Neural progenitor cell (in vitro differentiated cells): ENCODE measurements around the gene XRCC3. TPM values are rescaled to one million over a fixed set of nuclear protein-coding genes. Genes with fewer than 3 reads are reported as not detected.

Source experiments
- DNase-seq: peaks from one replicate; pipeline ENCODE4 v3.0.0-alpha.2; 2016; ENCODE audit warnings: low spot score
- H2AFZ ChIP-seq: fragments of 200-600 bp; sonication (generic); replicated peaks from 2 replicates; pipeline ENCODE4 v1.6.1; 2016; ENCODE audit warnings: antibody characterized with exemption
- H3F3A ChIP-seq: fragments of 200-600 bp; sonication (generic); 2 replicates; pipeline ENCODE4 v1.6.1; 2016; ENCODE audit warnings: antibody characterized with exemption, low read depth
- H3K27ac ChIP-seq: fragments of 200-600 bp; sonication (generic); 2 replicates; pipeline ENCODE4 v1.5.1; 2016; ENCODE audit warnings: mild to moderate bottlenecking
- H3K27me3 ChIP-seq: fragments of 200-600 bp; sonication (generic); 2 replicates; pipeline ENCODE4 v1.6.1; 2016; ENCODE audit warnings: mild to moderate bottlenecking, moderate library complexity
- H3K36me3 ChIP-seq: fragments of 200-600 bp; sonication (generic); 2 replicates; pipeline ENCODE4 v1.5.1; 2016
- H3K4me1 ChIP-seq: fragments of 200-600 bp; sonication (generic); 2 replicates; pipeline ENCODE4 v1.6.1; 2016; ENCODE audit warnings: mixed run types
- H3K4me2 ChIP-seq: fragments of 200-600 bp; sonication (generic); 2 replicates; pipeline ENCODE4 v1.6.1; 2016
- H3K4me3 ChIP-seq: fragments of 200-600 bp; sonication (generic); 2 replicates; pipeline ENCODE4 v1.5.1; 2016
- H3K79me2 ChIP-seq: fragments of 200-600 bp; sonication (generic); 2 replicates; pipeline ENCODE4 v1.6.1; 2016; ENCODE audit warnings: low read depth
- H3K9ac ChIP-seq: fragments of 200-600 bp; sonication (generic); 2 replicates; pipeline ENCODE4 v1.6.1; 2016
- H3K9me3 ChIP-seq: fragments of 200-600 bp; sonication (generic); 2 replicates; pipeline ENCODE4 v1.5.1; 2016; ENCODE audit warnings: low read depth
- H4K20me1 ChIP-seq: fragments of 200-600 bp; sonication (generic); 2 replicates; pipeline ENCODE4 v1.6.1; 2016; ENCODE audit warnings: low read depth
- H3K27ac Mint-ChIP-seq: 3 replicates; pipeline ENCODE4 v1.8.0; 2021; ENCODE audit warnings: mixed read lengths
- H3K27me3 Mint-ChIP-seq: 2 replicates; pipeline ENCODE4 v1.8.0; 2022; ENCODE audit warnings: low read depth, mild to moderate bottlenecking, inconsistent platforms, moderate library complexity, mixed read lengths; ENCODE audit not compliant: insufficient read depth
- H3K36me3 Mint-ChIP-seq: 3 replicates; pipeline ENCODE4 v1.8.0; 2021; ENCODE audit warnings: mixed read lengths
- H3K4me1 Mint-ChIP-seq: 3 replicates; pipeline ENCODE4 v1.8.0; 2021; ENCODE audit warnings: mixed read lengths
- H3K4me3 Mint-ChIP-seq: 3 replicates; pipeline ENCODE4 v1.8.0; 2021; ENCODE audit warnings: mild to moderate bottlenecking, moderate library complexity, mixed read lengths
- H3K9me3 Mint-ChIP-seq: 3 replicates; pipeline ENCODE4 v1.8.0; 2020; ENCODE audit warnings: mixed read lengths
- CTCF ChIP-seq: fragments of 200-600 bp; sonication (generic); IDR thresholded peaks from 2 replicates; pipeline ENCODE4 v1.5.1; 2017; ENCODE audit warnings: antibody characterized with exemption, mild to moderate bottlenecking
- EZH2 ChIP-seq: fragments of 200-600 bp; sonication (generic); IDR thresholded peaks from 2 replicates; pipeline ENCODE4 v1.6.1; 2017; ENCODE audit warnings: antibody characterized with exemption, mild to moderate bottlenecking, moderate library complexity
- EZH2phosphoT487 ChIP-seq: fragments of 200-600 bp; sonication (generic); IDR thresholded peaks from 2 replicates; pipeline ENCODE4 v1.6.1; 2017; ENCODE audit warnings: antibody characterized with exemption
- total RNA-seq: library from RNA; depleted of rRNA; stranded (reverse); fragments of >200 nt; gene quantifications from 2 replicates; pipeline ENCODE4 v1.2.3, GENCODE V29; 2015; ENCODE audit warnings: low replicate concordance

Gene XRCC3
- total RNA-seq, 1 donor from 2014 or later = 59.7 TPM

GRCh38 chr14:103728721-103729120 lies 13.5 kb upstream of the XRCC3 start:
- no peak for DNase-seq
- Mint-ChIP-seq H3K4me3 (no peak overlapping the region), H3K36me3 (peaks cover 11% of the 10 kb centered on the region), H3K27ac (no peak overlapping the region), H3K9me3 (no peaks in the 10 kb centered on the region), H3K27me3 (peaks cover 2% of the 10 kb centered on the region), H3K4me1 (no peaks in the 10 kb centered on the region)
- H3K9ac ChIP-seq = no peak overlapping the region
- peaks cover 15% of the 10 kb centered on the region for H3K79me2 ChIP-seq
- no peak for TF ChIP-seq CTCF
- no peak for TF ChIP-seq EZH2
- TF ChIP-seq EZH2phosphoT487 = no peak
- no peaks in the 10 kb centered on the region for H3K27me3 ChIP-seq
- H4K20me1 ChIP-seq = peaks cover 35% of the 10 kb centered on the region
- H3F3A ChIP-seq = no peaks in the 10 kb centered on the region
- H3K9me3 ChIP-seq = no peaks in the 10 kb centered on the region
- H3K4me1 ChIP-seq = no peaks in the 10 kb centered on the region
- no peak overlapping the region for H3K4me3 ChIP-seq
- H3K27ac ChIP-seq = no peak overlapping the region
- no peak overlapping the region for H3K4me2 ChIP-seq
- no peaks in the 10 kb centered on the region for H3K36me3 ChIP-seq
- H2AFZ ChIP-seq = no peak overlapping the region

GRCh38 chr14:103728141-103728540 lies 12.9 kb upstream of the XRCC3 start:
- Histone ChIP-seq H3K9me3 (no peaks in the 10 kb centered on the region), H3K4me2 (no peak overlapping the region), H3K4me3 (no peak overlapping the region), H3F3A (no peaks in the 10 kb centered on the region), H3K4me1 (no peaks in the 10 kb centered on the region), H3K36me3 (no peaks in the 10 kb centered on the region), H4K20me1 (peaks cover 39% of the 10 kb centered on the region), H3K27ac (no peak overlapping the region), H3K9ac (no peak overlapping the region), H3K27me3 (no peaks in the 10 kb centered on the region), H2AFZ (no peak overlapping the region), H3K79me2 (peaks cover 19% of the 10 kb centered on the region)
- Mint-ChIP-seq H3K27me3 (peaks cover 2% of the 10 kb centered on the region), H3K36me3 (peaks cover 11% of the 10 kb centered on the region), H3K4me1 (peaks cover under 1% of the 10 kb centered on the region), H3K9me3 (no peaks in the 10 kb centered on the region), H3K27ac (no peak overlapping the region), H3K4me3 (no peak overlapping the region)
- TF ChIP-seq EZH2phosphoT487 = no peak
- TF ChIP-seq EZH2 = no peak
- TF ChIP-seq CTCF = no peak
- DNase-seq = no peak

- H3K79me2 ChIP-seq = peaks cover 26% of the 10 kb centered on the region
- no peak for DNase-seq
- H3K9ac ChIP-seq = no peak overlapping the region
- Mint-ChIP-seq H3K9me3 (no peaks in the 10 kb centered on the region), H3K4me1 (peaks cover 3% of the 10 kb centered on the region), H3K4me3 (no peak overlapping the region), H3K27ac (no peak overlapping the region), H3K36me3 (peaks cover 7% of the 10 kb centered on the region), H3K27me3 (peaks cover 3% of the 10 kb centered on the region)
- no peaks in the 10 kb centered on the region for H3F3A ChIP-seq
- no peaks in the 10 kb centered on the region for H3K4me1 ChIP-seq
- H3K4me3 ChIP-seq = no peak overlapping the region
- H3K4me2 ChIP-seq = no peak overlapping the region
- TF ChIP-seq EZH2phosphoT487 (no peak), EZH2 (no peak), CTCF (no peak)
- no peaks in the 10 kb centered on the region for H3K9me3 ChIP-seq
- no peak overlapping the region for H2AFZ ChIP-seq
- peaks cover 42% of the 10 kb centered on the region for H4K20me1 ChIP-seq
- H3K27me3 ChIP-seq = no peaks in the 10 kb centered on the region
- H3K36me3 ChIP-seq = no peaks in the 10 kb centered on the region
- no peak overlapping the region for H3K27ac ChIP-seq
Observed at GRCh38 chr14:103727313-103727980, 12.2 kb upstream of the XRCC3 start.
